Measurements from ENCODE around the gene CDH23. TPM values are rescaled to one million over a fixed set of nuclear protein-coding genes. Genes with fewer than 3 reads are reported as not detected.

The CDH23 gene
- total and polyA plus RNA-seq, 4 experiments from 2014 or later, result 1.8 to 5.4 (median 3.6) TPM

GRCh38 chr10:71704816-71705215 lies 308.1 kb downstream of the CDH23 start:
- no peak overlapping the region for H3K4me3 Mint-ChIP-seq
- no peaks in the 10 kb centered on the region for H3K9me3 ChIP-seq (ENCODE audit: control insufficient read depth in 1 of 2, low read length in 2 of 2)
- no peak overlapping the region for H3K4me3 ChIP-seq (ENCODE audit: low read length in 2 of 2)
- no peaks in the 10 kb centered on the region for H3K36me3 Mint-ChIP-seq
- H3K27me3 ChIP-seq (ENCODE audit: insufficient read depth, low read length), result no peaks in the 10 kb centered on the region
- H3K36me3 ChIP-seq (ENCODE audit: insufficient read depth, low read length), result no peaks in the 10 kb centered on the region
- peaks cover 16% of the 10 kb centered on the region for H3K4me1 ChIP-seq (ENCODE audit: insufficient read depth, low read length)
- intact Hi-C loops (cut with micrococcal nuclease), result no loop called here
- no peaks in the 10 kb centered on the region for H3K27me3 Mint-ChIP-seq
- no peak overlapping the region for H3K27ac Mint-ChIP-seq
- peaks cover 13 to 22% (median 20%) of the 10 kb centered on the region in 4 donors for H3K4me1 Mint-ChIP-seq
- CTCF ChIA-PET (ENCODE audit: partially characterized antibody), result interaction anchor here (0.9 to 21.0 kb wide), 8 partner anchors 9 to 107 kb away, joined by 3 to 379 read pairs (median 4); partner anchors contain the start of gene VSIR
- DNase-seq, result no peak
- H3K27ac ChIP-seq (ENCODE audit: low read depth, low read length), result no peak overlapping the region
- no peaks in the 10 kb centered on the region for H3K9me3 Mint-ChIP-seq
- POLR2A ChIA-PET (ENCODE audit: partially characterized antibody), result interaction anchor here (0.9 to 35.3 kb wide), 3 partner anchors 10 to 42 kb away, joined by 3 to 1191 read pairs (median 3); no protein-coding TSS in a partner anchor

DNA sequence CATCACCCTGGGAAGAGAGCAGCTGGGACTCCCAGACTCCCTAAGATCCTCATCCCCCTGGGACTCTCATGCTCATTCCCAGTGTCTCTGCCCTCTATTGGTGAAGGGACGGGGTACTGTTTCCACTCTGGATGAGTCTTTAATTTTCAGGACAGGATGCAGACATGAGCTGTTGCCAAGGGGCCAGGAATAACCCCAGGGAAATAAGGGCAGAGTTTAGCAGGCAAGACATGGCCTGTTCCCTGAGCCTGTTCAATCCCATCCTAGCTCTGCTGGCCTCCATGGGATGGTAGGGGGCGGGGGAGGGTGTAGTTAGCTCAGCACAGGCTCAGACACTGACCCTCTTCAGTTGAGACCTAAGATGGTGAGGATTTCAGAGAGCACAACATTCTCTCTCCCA lies 308.9 kb downstream of the CDH23 start:
- H3K27ac Mint-ChIP-seq, result no peak overlapping the region

GRCh38 chr10:71706216-71707121 lies 309.7 kb downstream of the CDH23 start:
- peaks cover 15 to 31% (median 25%) of the 10 kb centered on the region in 4 donors for H3K4me1 Mint-ChIP-seq
- Histone ChIP-seq H3K4me1 (ENCODE audit: insufficient read depth, low read length) (peaks cover 16% of the 10 kb centered on the region), H3K27ac (ENCODE audit: low read depth, low read length) (no peak overlapping the region), H3K9me3 (ENCODE audit: control insufficient read depth in 1 of 2, low read length in 2 of 2) (no peaks in the 10 kb centered on the region), H3K4me3 (ENCODE audit: low read length in 2 of 2) (no peak overlapping the region), H3K36me3 (ENCODE audit: insufficient read depth, low read length) (no peaks in the 10 kb centered on the region), H3K27me3 (ENCODE audit: insufficient read depth, low read length) (no peaks in the 10 kb centered on the region)
- H3K9me3 Mint-ChIP-seq, result no peaks in the 10 kb centered on the region
- no peak for DNase-seq
- ChIA-PET POLR2A (ENCODE audit: partially characterized antibody) (interaction anchor here (0.9 to 35.3 kb wide), 7 partner anchors 8 to 66 kb away, joined by 3 to 1191 read pairs (median 8); partner anchors contain the start of gene VSIR), CTCF (ENCODE audit: partially characterized antibody) (interaction anchor here (0.6 to 21.0 kb wide), 22 partner anchors 8 to 391 kb away, joined by 3 to 379 read pairs (median 6); partner anchors contain the start of gene VSIR)
- peak overlapping the region in 2 of 7 donors; percentile 24 to 29 for H3K27ac Mint-ChIP-seq
- intact Hi-C loops (cut with micrococcal nuclease), result no loop called here
- H3K36me3 Mint-ChIP-seq, result no peaks in the 10 kb centered on the region
- H3K27me3 Mint-ChIP-seq, result no peaks in the 10 kb centered on the region
- no peak overlapping the region for H3K4me3 Mint-ChIP-seq

More for the DNA sequence above, 308.9 kb downstream of the CDH23 start:
- Mint-ChIP-seq H3K27me3 (no peaks in the 10 kb centered on the region), H3K9me3 (no peaks in the 10 kb centered on the region), H3K36me3 (no peaks in the 10 kb centered on the region), H3K4me3 (no peak overlapping the region), H3K4me1 (peaks cover 13 to 27% (median 23%) of the 10 kb centered on the region in 4 donors)
- POLR2A ChIA-PET (ENCODE audit: partially characterized antibody), result interaction anchor here (0.9 to 35.3 kb wide), 5 partner anchors 11 to 67 kb away, joined by 3 to 1191 read pairs (median 38); partner anchors contain the start of gene VSIR
- Histone ChIP-seq H3K27me3 (ENCODE audit: insufficient read depth, low read length) (no peaks in the 10 kb centered on the region), H3K36me3 (ENCODE audit: insufficient read depth, low read length) (no peaks in the 10 kb centered on the region), H3K27ac (ENCODE audit: low read depth, low read length) (no peak overlapping the region), H3K4me3 (ENCODE audit: low read length in 2 of 2) (no peak overlapping the region), H3K9me3 (ENCODE audit: control insufficient read depth in 1 of 2, low read length in 2 of 2) (no peaks in the 10 kb centered on the region), H3K4me1 (ENCODE audit: insufficient read depth, low read length) (peaks cover 16% of the 10 kb centered on the region)
- intact Hi-C loops (cut with micrococcal nuclease), result no loop called here
- no peak for DNase-seq
- CTCF ChIA-PET (ENCODE audit: partially characterized antibody), result interaction anchor here (0.9 to 21.0 kb wide), 10 partner anchors 9 to 386 kb away, joined by 3 to 379 read pairs (median 4); partner anchors contain the start of gene VSIR

DNA sequence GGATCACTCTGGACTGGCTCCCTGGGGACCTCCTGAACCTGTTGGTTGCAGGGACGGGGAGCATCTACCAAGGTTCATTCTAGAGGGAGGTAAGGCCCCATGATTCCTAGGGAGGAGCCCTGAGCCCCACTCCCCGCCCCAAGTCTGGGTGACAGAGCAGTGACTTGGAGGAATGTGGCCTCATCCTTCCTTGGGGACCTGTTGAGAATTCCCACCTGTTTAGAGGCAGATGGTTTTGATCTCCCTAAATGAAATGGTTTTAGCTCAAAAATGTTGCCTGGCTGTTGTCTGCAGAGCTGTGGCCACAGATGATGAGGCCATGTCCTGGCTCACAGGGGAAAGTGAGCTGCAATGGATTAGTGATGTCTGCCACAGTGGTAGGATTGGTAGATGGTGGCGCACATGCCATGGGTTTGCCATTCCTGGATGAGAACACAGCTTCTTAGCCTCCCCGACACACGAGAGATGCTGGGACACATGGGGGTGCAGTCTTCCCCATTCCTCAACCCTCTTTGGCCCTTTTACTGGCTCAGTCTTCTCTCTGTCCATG lies 310.6 kb downstream of the CDH23 start:
- ChIA-PET POLR2A (ENCODE audit: partially characterized antibody) (interaction anchor here (0.6 to 35.3 kb wide), 8 partner anchors 9 to 388 kb away, joined by 3 to 1191 read pairs (median 10); partner anchors contain the start of genes SLC29A3 and VSIR), CTCF (ENCODE audit: partially characterized antibody) (interaction anchor here (0.8 to 21.0 kb wide), 30 partner anchors 10 to 395 kb away, joined by 3 to 379 read pairs (median 7); partner anchors contain the start of genes C10orf105, SLC29A3 and VSIR)
- Histone ChIP-seq H3K27me3 (ENCODE audit: insufficient read depth, low read length) (no peaks in the 10 kb centered on the region), H3K9me3 (ENCODE audit: control insufficient read depth in 1 of 2, low read length in 2 of 2) (no peaks in the 10 kb centered on the region), H3K36me3 (ENCODE audit: insufficient read depth, low read length) (no peaks in the 10 kb centered on the region), H3K4me1 (ENCODE audit: insufficient read depth, low read length) (peaks cover 17% of the 10 kb centered on the region), H3K4me3 (ENCODE audit: low read length in 2 of 2) (no peak overlapping the region), H3K27ac (ENCODE audit: low read depth, low read length) (no peak overlapping the region)
- Mint-ChIP-seq H3K4me3 (no peak overlapping the region), H3K4me1 (peaks cover 18 to 39% (median 30%) of the 10 kb centered on the region in 4 donors), H3K27me3 (no peaks in the 10 kb centered on the region), H3K9me3 (no peaks in the 10 kb centered on the region), H3K36me3 (no peaks in the 10 kb centered on the region), H3K27ac (peak overlapping the region in 4 of 7 donors; percentile 21 to 82 (median 50))
- intact Hi-C loops (cut with micrococcal nuclease), result no loop called here
- DNase-seq, result no peak

GRCh38 chr10:71708301-71708703 lies 311.6 kb downstream of the CDH23 start:
- peak overlapping the region in 3 of 8 donors; percentile 25 to 34 (median 29) for H3K4me3 Mint-ChIP-seq
- Histone ChIP-seq H3K36me3 (ENCODE audit: insufficient read depth, low read length) (no peaks in the 10 kb centered on the region), H3K4me1 (ENCODE audit: insufficient read depth, low read length) (peaks cover 27% of the 10 kb centered on the region), H3K4me3 (ENCODE audit: low read length in 2 of 2) (no peak overlapping the region), H3K27me3 (ENCODE audit: insufficient read depth, low read length) (no peaks in the 10 kb centered on the region), H3K27ac (ENCODE audit: low read depth, low read length) (no peak overlapping the region), H3K9me3 (ENCODE audit: control insufficient read depth in 1 of 2, low read length in 2 of 2) (no peaks in the 10 kb centered on the region)
- ChIA-PET POLR2A (ENCODE audit: partially characterized antibody) (interaction anchor here (0.7 to 35.3 kb wide), 11 partner anchors 10 to 389 kb away, joined by 3 to 1191 read pairs (median 8); partner anchors contain the start of genes SLC29A3 and VSIR), CTCF (ENCODE audit: partially characterized antibody) (interaction anchor here (0.6 to 21.0 kb wide), 40 partner anchors 9 to 400 kb away, joined by 3 to 379 read pairs (median 4); partner anchors contain the start of genes C10orf105, SLC29A3 and VSIR)
- no peaks in the 10 kb centered on the region for H3K27me3 Mint-ChIP-seq
- H3K9me3 Mint-ChIP-seq, result no peaks in the 10 kb centered on the region
- DNase-seq, result peak in 4 of 5 donors; percentile 51 to 66 (median 59)
- peak overlapping the region in 4 of 7 donors; percentile 18 to 52 (median 20) for H3K27ac Mint-ChIP-seq
- H3K36me3 Mint-ChIP-seq, result no peaks in the 10 kb centered on the region
- intact Hi-C loops (cut with micrococcal nuclease), result loop anchor here (1.0 to 2.0 kb wide), 2 partner anchors 324 to 394 kb away; no protein-coding TSS in a partner anchor
- peaks cover 27 to 49% (median 38%) of the 10 kb centered on the region in 4 donors for H3K4me1 Mint-ChIP-seq

DNA sequence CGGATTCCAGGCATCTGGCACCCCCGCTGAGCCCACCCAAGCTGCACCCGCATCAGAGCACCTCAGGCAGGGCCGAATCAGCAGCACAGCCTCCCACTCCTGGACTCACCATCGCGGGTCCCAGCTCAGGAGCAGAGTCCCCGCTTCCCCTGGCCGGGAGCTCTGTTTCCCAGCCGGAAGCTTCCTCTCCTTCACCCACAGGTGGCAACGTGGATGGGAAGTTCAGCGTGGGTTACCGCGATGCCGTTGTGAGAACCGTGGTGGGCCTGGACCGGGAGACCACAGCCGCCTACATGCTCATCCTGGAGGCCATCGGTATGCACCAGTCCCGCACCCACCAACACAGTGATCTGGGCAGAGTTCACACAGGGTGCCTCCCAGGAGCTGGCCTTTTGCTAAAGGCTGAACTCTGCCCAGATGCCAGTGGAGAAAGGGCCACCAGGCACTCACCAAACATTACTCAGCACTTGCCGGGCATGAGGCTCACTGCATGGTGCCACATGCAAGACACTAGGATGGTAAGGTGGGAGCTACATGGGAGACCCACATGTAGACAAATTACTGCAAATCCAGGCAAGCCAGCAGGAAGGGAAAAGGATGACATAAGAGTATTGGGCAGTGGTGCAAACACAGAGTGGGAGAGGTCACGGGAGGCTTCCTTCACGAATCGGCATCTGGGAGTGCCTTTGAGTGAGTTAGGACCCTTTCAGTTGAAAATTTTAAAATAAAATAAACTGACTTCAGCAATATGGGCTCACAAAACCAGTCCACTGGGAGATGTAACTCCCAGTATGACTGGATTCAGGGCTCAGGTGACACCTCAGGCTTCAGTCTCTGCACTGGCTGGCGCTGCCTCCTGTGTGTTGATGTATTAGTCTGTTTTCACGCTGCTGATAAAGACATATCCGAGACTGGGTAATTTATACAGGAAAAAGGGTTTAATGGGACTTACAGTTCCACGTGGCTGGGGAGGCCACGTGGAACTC lies 312.5 kb downstream of the CDH23 start:
- H3K9me3 Mint-ChIP-seq, result no peaks in the 10 kb centered on the region
- peak overlapping the region in 6 of 7 donors; percentile 10 to 84 (median 68) for H3K27ac Mint-ChIP-seq
- no peaks in the 10 kb centered on the region for H3K27me3 Mint-ChIP-seq
- Histone ChIP-seq H3K36me3 (ENCODE audit: insufficient read depth, low read length) (no peaks in the 10 kb centered on the region), H3K27me3 (ENCODE audit: insufficient read depth, low read length) (no peaks in the 10 kb centered on the region), H3K4me1 (ENCODE audit: insufficient read depth, low read length) (peaks cover 36% of the 10 kb centered on the region), H3K27ac (ENCODE audit: low read depth, low read length) (no peak overlapping the region), H3K9me3 (ENCODE audit: control insufficient read depth in 1 of 2, low read length in 2 of 2) (no peaks in the 10 kb centered on the region), H3K4me3 (ENCODE audit: low read length in 2 of 2) (no peak overlapping the region)
- peaks cover 33 to 58% (median 46%) of the 10 kb centered on the region in 4 donors for H3K4me1 Mint-ChIP-seq
- DNase-seq, result peak in 1 of 5 donors; percentile 38
- POLR2A ChIA-PET (ENCODE audit: partially characterized antibody), result interaction anchor here (0.9 to 35.3 kb wide), 10 partner anchors 11 to 390 kb away, joined by 3 to 1191 read pairs (median 6); partner anchors contain the start of genes SLC29A3 and VSIR
- intact Hi-C loops (cut with micrococcal nuclease), result loop anchor here (1.0 to 2.0 kb wide), 2 partner anchors 325 to 394 kb away; no protein-coding TSS in a partner anchor
- CTCF ChIA-PET (ENCODE audit: partially characterized antibody), result interaction anchor here (0.8 to 21.0 kb wide), 24 partner anchors 8 to 401 kb away, joined by 3 to 379 read pairs (median 8); partner anchors contain the start of genes SLC29A3 and VSIR
- H3K4me3 Mint-ChIP-seq, result no peak overlapping the region
- H3K36me3 Mint-ChIP-seq, result no peaks in the 10 kb centered on the region

Measured in CD4-positive, alpha-beta memory T cell (primary cell).